Effector CD4-positive, alpha-beta T cell (primary cell): ENCODE data around the gene B4GALNT1.
"Not testable (repeated sequence)": the region's sequence is repeated elsewhere in the genome, so short reads cannot be mapped to it uniquely, and the experiment has no call there.

Experiments used
- DNase-seq: peaks from one replicate; pipeline ENCODE4 v3.0.0-alpha.2; 2020

B4GALNT1 gene

DNA sequence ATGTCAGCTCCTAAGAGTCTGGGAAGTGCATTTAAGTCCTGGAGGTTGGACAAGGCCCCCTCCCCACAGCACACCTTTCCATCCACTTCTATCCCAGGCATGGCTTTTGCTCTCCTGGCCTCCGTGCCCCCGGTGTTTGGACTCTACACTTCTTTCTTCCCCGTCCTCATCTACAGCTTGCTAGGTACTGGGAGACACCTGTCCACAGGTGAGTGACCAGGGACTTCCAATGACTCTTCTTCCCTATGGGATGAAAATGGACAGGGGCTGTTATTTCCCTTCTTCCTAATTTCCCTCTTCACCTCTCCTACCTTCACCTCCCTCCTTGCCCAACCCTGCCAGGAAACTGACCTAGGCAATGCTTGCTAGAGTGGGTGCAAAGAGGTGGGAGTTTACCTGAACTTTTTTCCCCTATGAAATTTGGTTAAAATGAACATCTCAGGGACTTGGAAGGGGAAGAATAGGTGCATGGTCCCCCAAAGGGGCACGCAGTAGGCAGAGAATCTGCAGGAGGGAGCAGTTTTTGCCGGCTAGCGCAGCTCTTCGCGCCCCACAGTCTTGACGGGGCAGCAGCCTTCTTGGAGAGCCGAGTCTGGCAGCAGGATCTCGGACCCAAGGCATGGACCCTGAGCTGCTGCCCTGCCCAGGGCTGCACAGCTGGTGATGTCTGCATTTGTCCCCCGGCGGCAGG, 12.6 kb downstream of the B4GALNT1 start:
- no peak for DNase-seq

GRCh38 chr12:57619434-57620244, 13.4 kb downstream of the B4GALNT1 start:
- no peak for DNase-seq

- DNase-seq, result no peak
Measured at GRCh38 chr12:57618966-57619433, 14.0 kb downstream of the B4GALNT1 start.

- DNase-seq, result not testable (repeated sequence)
Measured at GRCh38 chr12:57618431-57618830, 14.6 kb downstream of the B4GALNT1 start.

- DNase-seq, result no peak
Measured at GRCh38 chr12:57617942-57618341, 15.1 kb downstream of the B4GALNT1 start.

GRCh38 chr12:57616383-57617101, 16.5 kb downstream of the B4GALNT1 start:
- DNase-seq, result no peak

- DNase-seq, result no peak
Measured at GRCh38 chr12:57615637-57616036, 17.4 kb downstream of the B4GALNT1 start.

GRCh38 chr12:57614948-57615500, 18.0 kb downstream of the B4GALNT1 start:
- no peak for DNase-seq

GRCh38 chr12:57614178-57614947, 18.6 kb downstream of the B4GALNT1 start:
- no peak for DNase-seq

- no peak for DNase-seq
Measured at GRCh38 chr12:57613427-57614109, 19.4 kb downstream of the B4GALNT1 start.

GRCh38 chr12:57612711-57613426, 20.1 kb downstream of the B4GALNT1 start:
- no peak for DNase-seq

DNA sequence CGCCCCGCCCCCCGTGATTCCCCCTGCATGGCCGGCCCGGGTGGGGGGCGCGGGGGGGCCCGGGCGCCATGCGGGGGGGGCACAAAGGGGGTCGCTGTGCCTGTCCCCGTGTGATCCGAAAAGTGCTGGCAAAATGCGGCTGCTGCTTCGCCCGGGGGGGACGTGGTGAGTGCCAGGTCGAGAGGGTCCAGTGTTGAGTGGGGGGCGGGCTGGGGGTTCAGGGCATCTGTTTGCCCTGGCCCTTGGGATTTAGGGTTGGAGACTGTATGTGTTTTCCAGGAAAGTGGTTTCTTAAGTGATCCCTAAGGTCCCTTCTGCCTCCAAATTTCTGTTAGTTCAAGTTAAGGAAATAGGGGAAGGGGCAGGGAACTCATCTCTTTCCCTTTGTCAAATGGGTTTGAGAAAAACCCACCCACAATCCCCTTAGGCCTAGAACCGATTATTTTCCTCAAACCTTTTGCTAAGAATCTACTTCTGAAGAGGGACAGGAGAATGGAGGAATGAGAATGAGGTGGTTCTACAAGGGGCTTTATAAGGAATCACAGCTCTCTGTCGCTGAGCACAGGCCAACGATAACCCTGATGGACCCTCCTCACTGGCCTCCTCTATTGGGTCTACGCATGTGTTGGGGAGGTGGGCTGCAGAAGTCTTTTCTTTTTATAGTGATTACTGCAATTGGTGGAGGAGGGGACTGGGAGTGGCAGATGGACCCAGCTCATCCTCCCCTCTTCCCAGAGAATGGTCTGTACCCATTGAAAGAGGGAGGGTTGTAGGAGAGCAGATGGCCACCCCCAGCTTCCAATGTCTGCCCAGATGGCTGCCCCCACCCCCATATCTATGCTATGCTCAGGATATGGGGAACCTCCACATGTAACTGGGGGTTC, 20.9 kb downstream of the B4GALNT1 start:
- no peak for DNase-seq

DNA sequence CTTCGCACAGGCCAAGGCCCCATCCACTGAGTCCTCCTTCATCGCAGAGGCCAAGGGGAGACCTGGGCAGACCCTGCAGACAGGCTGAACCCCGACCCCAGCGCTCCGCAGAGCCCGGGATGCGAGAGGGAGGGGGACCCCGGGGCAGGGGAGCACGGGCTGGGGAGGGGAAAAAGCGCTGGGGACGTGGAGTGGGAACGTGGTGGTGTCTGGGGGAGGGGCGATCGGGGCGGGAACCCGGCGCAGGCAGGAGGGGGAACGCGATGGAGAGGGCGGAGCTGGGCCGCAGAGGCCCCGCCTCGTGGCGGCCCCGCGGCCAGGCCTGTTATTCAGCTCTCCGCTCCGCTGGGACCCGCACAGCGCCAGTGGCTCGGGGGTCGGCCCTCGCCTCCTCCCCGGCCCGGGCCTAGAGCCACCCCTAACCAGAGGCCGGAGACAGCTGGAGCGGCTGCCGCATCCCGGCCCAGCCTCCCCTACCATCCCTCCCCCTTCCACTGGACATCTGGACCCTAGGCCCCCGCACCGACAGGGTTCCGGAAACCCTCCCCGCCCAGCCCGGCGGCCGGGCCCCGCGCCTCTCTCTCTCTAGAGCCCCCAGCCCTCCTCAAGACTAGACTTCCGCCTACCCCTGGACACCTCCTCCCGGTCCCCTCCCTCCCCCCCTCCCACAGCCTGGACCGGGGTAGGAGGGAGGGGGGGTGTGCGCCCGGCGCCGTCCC, 21.7 kb downstream of the B4GALNT1 start, which contains the start of gene ARHGEF25:
TSS of gene ARHGEF25 (plus strand) at position 328 of the 719 bp plus-strand sequence. CDS start 460 bp downstream, outside the sequence.
- peak; percentile 24 for DNase-seq

DNA sequence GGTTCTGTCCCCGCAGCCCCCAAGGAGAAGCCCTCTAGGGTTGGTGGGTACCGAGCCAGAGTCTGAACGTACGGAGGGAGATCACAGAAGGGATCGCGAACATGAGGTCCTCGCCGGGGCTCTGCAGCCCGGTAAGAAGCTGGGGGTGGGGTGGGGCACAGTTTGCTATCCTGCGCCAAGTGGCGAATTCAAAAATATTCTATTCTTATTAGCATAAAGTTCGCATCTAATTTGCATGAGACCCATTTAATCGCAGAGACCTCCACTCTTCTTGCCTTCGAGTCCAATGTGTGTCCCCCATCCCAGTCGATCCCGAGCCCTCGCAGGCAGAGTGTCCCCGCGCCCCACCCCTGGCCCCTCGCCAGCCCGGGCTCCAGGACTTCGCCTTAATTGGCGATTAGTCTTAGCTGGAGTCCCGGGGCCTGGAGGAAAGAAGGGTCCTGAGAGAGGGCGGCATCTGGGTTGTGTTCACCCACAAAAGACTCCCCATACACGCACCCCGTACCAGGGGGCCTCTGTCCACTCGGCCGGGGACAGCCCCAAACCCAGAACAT, 22.4 kb downstream of the B4GALNT1 start:
- no peak for DNase-seq

GRCh38 chr12:57609781-57610553, 23.0 kb downstream of the B4GALNT1 start:
- no peak for DNase-seq

DNA sequence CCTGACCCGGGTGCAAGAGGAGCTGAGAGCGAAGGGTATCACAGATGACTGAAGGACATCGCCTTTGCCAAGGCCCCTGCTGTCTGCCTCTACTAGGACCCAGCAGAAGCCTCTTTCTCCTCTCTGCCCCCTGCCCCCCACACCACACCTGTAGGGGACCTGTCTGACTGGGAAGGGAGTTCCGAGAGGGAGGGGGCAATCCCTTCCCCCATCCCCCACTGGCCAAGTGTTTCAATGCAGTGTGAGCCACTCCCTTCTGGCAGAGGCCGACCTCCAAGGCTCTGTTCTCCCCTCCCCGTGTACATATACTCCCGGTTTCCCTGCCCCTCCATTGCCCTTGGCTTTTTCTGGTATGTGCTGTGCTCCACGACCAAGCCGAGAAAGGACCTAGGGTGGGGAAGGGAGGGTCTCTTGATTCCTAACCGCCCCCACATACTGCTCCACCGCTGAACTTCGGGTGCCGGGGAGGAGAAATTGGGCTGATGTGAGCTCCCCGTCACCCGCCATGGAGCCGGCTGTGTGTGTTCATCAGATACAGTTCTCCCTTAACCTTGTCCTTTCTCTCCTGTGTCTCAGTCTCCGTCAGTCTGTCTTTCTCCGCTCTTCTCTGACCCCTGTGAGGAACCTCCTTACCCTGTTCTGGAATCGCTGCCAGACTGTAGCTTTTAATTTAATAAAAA, 23.8 kb downstream of the B4GALNT1 start:
- DNase-seq, result no peak

GRCh38 chr12:57607958-57608663, 24.9 kb downstream of the B4GALNT1 start:
- no peak for DNase-seq
